ENCODE data around the gene AFAP1L2. TPM values are rescaled to one million over a fixed set of nuclear protein-coding genes. Genes with fewer than 3 reads are reported as not detected.

AFAP1L2 gene
- total and polyA plus RNA-seq, 9 of the 15 experiments (the other 6 are each of a cell fraction or from before 2014, with no cell fraction given): 0.07 TPM; not detected in 8

GRCh38 chr10:114279289-114279688 is 125.0 kb downstream of the AFAP1L2 start:
- TF ChIP-seq ETS1 (conservative IDR thresholded peaks at IDR 0.05; ENCODE audit: control insufficient read depth, low read depth, low read length) (no peak), ESRRA (IDR thresholded peaks at IDR 0.05; ENCODE audit: borderline replicate concordance, low read depth) (no peak), CXXC5 (CRISPR knock-in tag; IDR thresholded peaks at IDR 0.05) (no peak), ZNF354B (CRISPR knock-in tag; IDR thresholded peaks at IDR 0.05) (no peak), BRD4 (IDR thresholded peaks at IDR 0.05) (no peak), ZEB2 (IDR thresholded peaks at IDR 0.05) (no peak)
- POLR2A ChIA-PET: no interaction called here
- ATAC-seq (no peak), FAIRE-seq (no peak), DNase-seq (ENCODE audit: extremely low read depth in 1 of 4, low spot score in 3 of 4) (no peak)
- Histone ChIP-seq H3K9ac (ENCODE audit: insufficient read depth in 1 of 2, low read depth in 2 of 2, low read length in 2 of 2) (no peak overlapping the region), H3K4me2 (ENCODE audit: insufficient read depth, low read length) (no peak overlapping the region), H3K9me1 (ENCODE audit: control insufficient read depth, insufficient read depth, low read length) (no peaks in the 10 kb centered on the region), H3K4me1 (replicated peaks in 1 of 2; ENCODE audit: control insufficient read depth in 2 of 2, insufficient read depth in 2 of 2, low read length in 2 of 2) (no peaks in the 10 kb centered on the region), H3K36me3 (ENCODE audit: control insufficient read depth, insufficient read depth, low read length) (no peaks in the 10 kb centered on the region), H3K27me3 (ENCODE audit: control insufficient read depth in 2 of 2, insufficient read depth in 2 of 2, low read length in 2 of 2) (peaks cover 0 to 18% of the 10 kb centered on the region in 2 experiments; a peak in 2 of 5 replicates), H3K27ac (ENCODE audit: extremely low read depth, low read depth, low read length) (no peak overlapping the region), H2AFZ (ENCODE audit: low read depth, low read length) (no peak overlapping the region), H3K4me3 (no peak overlapping the region), H3K79me2 (ENCODE audit: control insufficient read depth, insufficient read depth, low read length) (no peaks in the 10 kb centered on the region), H4K20me1 (replicated peaks; ENCODE audit: control insufficient read depth, insufficient read depth, low read length) (no peaks in the 10 kb centered on the region), H3K9me3 (replicated peaks; ENCODE audit: control insufficient read depth, insufficient read depth, low read depth, low read length) (no peaks in the 10 kb centered on the region)
- 0% methylated on average over 4 of the region's 4 CpGs for WGBS (ENCODE audit: insufficient coverage, low coverage, missing lambda C conversion rate)
- CTCF ChIA-PET (ENCODE audit: low intra/inter-chr PET ratio): no interaction called here
- intact Hi-C loops (cut with micrococcal nuclease): no loop called here
- in situ Hi-C loops (cut with MboI): no loop called here
- BruUV-seq (replicated peaks): no TSS peak

GRCh38 chr10:114278884-114279191 is 125.5 kb downstream of the AFAP1L2 start:
- Histone ChIP-seq H4K20me1 (replicated peaks; ENCODE audit: control insufficient read depth, insufficient read depth, low read length) (no peaks in the 10 kb centered on the region), H3K79me2 (ENCODE audit: control insufficient read depth, insufficient read depth, low read length) (no peaks in the 10 kb centered on the region), H3K9me3 (replicated peaks; ENCODE audit: control insufficient read depth, insufficient read depth, low read depth, low read length) (no peaks in the 10 kb centered on the region), H3K9ac (ENCODE audit: insufficient read depth in 1 of 2, low read depth in 2 of 2, low read length in 2 of 2) (no peak overlapping the region), H3K36me3 (ENCODE audit: control insufficient read depth, insufficient read depth, low read length) (no peaks in the 10 kb centered on the region), H3K4me1 (replicated peaks in 1 of 2; ENCODE audit: control insufficient read depth in 2 of 2, insufficient read depth in 2 of 2, low read length in 2 of 2) (no peaks in the 10 kb centered on the region), H2AFZ (ENCODE audit: low read depth, low read length) (no peak overlapping the region), H3K4me2 (ENCODE audit: insufficient read depth, low read length) (no peak overlapping the region), H3K9me1 (ENCODE audit: control insufficient read depth, insufficient read depth, low read length) (no peaks in the 10 kb centered on the region), H3K27me3 (ENCODE audit: control insufficient read depth in 2 of 2, insufficient read depth in 2 of 2, low read length in 2 of 2) (peaks cover 0 to 17% of the 10 kb centered on the region in 2 experiments; a peak in 2 of 5 replicates), H3K27ac (ENCODE audit: extremely low read depth, low read depth, low read length) (no peak overlapping the region), H3K4me3 (no peak overlapping the region)
- DNase-seq (ENCODE audit: extremely low read depth in 1 of 4, low spot score in 3 of 4) (no peak), ATAC-seq (no peak), FAIRE-seq (no peak)
- in situ Hi-C loops (cut with MboI) (no loop called here), intact Hi-C loops (cut with micrococcal nuclease) (no loop called here)
- WGBS (ENCODE audit: insufficient coverage, low coverage, missing lambda C conversion rate): 0% methylated on average over 1 of the region's 4 CpGs
- ChIA-PET POLR2A (no interaction called here), CTCF (ENCODE audit: low intra/inter-chr PET ratio) (no interaction called here)
- no peak for TF ChIP-seq TFAM (CRISPR knock-in tag; conservative IDR thresholded peaks at IDR 0.05)
- no peak for TF ChIP-seq SRSF9 (IDR thresholded peaks at IDR 0.05; ENCODE audit: borderline replicate concordance, low read depth, low read length)
- no peak for TF ChIP-seq BMI1 (IDR thresholded peaks at IDR 0.05; ENCODE audit: low read length)
- BruUV-seq (replicated peaks): no TSS peak

Measured in K562 (cell line).